Activated naive CD8-positive, alpha-beta T cell (primary cell): ENCODE measurements around the gene SPX.

Experiments used
- H3K27ac Mint-ChIP-seq: one replicate; pipeline ENCODE4 v1.8.0; 2021; ENCODE audit warnings: mixed read lengths
- H3K27me3 Mint-ChIP-seq: one replicate; pipeline ENCODE4 v1.8.0; 2021; ENCODE audit warnings: mixed read lengths
- H3K36me3 Mint-ChIP-seq: one replicate; pipeline ENCODE4 v1.8.0; 2021; ENCODE audit warnings: mixed read lengths
- H3K4me1 Mint-ChIP-seq: one replicate; pipeline ENCODE4 v1.8.0; 2021; ENCODE audit warnings: low read depth, mixed read lengths
- H3K4me3 Mint-ChIP-seq: one replicate; pipeline ENCODE4 v1.8.0; 2021; ENCODE audit warnings: mild to moderate bottlenecking, mixed read lengths
- H3K9me3 Mint-ChIP-seq: one replicate; pipeline ENCODE4 v1.8.0; 2021; ENCODE audit warnings: low read depth, mixed read lengths

SPX gene

GRCh38 chr12:21526053-21526452, at the start of gene SPX:
TSS of gene SPX (plus strand) at chr12:21526296. CDS start at chr12:21526473, 177 bp downstream.
- H3K36me3 Mint-ChIP-seq = peaks cover 6% of the 10 kb centered on the region
- no peak within 1 kb of the TSS for H3K27ac Mint-ChIP-seq
- H3K4me1 Mint-ChIP-seq = peaks cover 8% of the 10 kb centered on the region
- peaks cover 10% of the 10 kb centered on the region for H3K9me3 Mint-ChIP-seq
- peaks cover 20% of the 10 kb centered on the region for H3K27me3 Mint-ChIP-seq
- H3K4me3 Mint-ChIP-seq = peak within 1 kb of the TSS; percentile 83

DNA sequence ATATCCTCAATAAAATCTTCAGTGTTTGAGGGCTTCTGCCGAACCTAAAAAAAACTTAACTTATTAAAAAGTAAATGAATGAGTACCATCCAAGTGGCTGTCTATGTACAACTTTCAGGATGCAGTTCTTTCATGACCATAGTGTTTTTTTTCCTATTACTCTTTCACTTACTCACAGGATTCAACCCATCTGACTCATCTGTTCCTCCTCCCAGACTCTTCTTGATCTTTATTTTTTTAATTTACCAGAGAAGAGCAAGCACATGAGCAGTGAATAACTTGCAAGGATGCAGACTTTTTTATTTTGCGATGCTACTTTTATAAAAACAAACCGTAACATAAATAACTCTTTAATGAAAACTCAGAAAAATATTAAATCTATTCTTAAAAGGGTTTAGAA, 49.1 kb upstream of the SPX start:
- Mint-ChIP-seq H3K27ac (peak overlapping the region; percentile 88), H3K27me3 (no peaks in the 10 kb centered on the region), H3K36me3 (peaks cover 10% of the 10 kb centered on the region), H3K4me3 (peak overlapping the region; percentile 51), H3K9me3 (no peaks in the 10 kb centered on the region), H3K4me1 (peaks cover 14% of the 10 kb centered on the region)

GRCh38 chr12:21478756-21479455, 47.2 kb upstream of the SPX start:
- H3K36me3 Mint-ChIP-seq = peaks cover 4% of the 10 kb centered on the region
- no peaks in the 10 kb centered on the region for H3K9me3 Mint-ChIP-seq
- H3K27me3 Mint-ChIP-seq = no peaks in the 10 kb centered on the region

GRCh38 chr12:21483531-21483930, 42.6 kb upstream of the SPX start:
- no peaks in the 10 kb centered on the region for H3K27me3 Mint-ChIP-seq
- no peaks in the 10 kb centered on the region for H3K9me3 Mint-ChIP-seq
- no peak overlapping the region for H3K27ac Mint-ChIP-seq
- H3K36me3 Mint-ChIP-seq = peaks cover 7% of the 10 kb centered on the region
- H3K4me3 Mint-ChIP-seq = no peak overlapping the region
- H3K4me1 Mint-ChIP-seq = peaks cover 7% of the 10 kb centered on the region

More at GRCh38 chr12:21478756-21479455, 47.2 kb upstream of the SPX start:
- Mint-ChIP-seq H3K4me3 (no peak overlapping the region), H3K4me1 (peaks cover 14% of the 10 kb centered on the region), H3K27ac (no peak overlapping the region)

DNA sequence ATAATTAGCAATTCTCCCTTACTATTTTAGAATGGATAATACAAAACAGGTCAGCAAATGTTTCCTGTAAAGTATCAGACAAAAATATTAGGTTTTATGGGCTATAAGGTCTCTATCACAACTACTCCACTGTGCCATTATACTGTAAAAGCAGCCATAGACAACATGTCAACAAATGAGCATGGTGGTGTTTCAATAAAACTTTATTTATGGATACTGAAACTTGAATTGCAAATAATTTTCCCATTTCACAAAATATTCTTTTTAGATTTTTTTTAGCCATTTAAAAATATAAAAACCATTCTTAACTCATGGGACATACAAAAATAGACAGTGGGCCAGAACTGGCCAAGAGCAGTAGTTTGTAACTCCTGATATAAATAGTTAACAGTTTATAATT, 40.1 kb upstream of the SPX start:
- H3K27me3 Mint-ChIP-seq = no peaks in the 10 kb centered on the region
- no peaks in the 10 kb centered on the region for H3K9me3 Mint-ChIP-seq
- H3K4me3 Mint-ChIP-seq = no peak overlapping the region
- peaks cover 6% of the 10 kb centered on the region for H3K4me1 Mint-ChIP-seq
- H3K36me3 Mint-ChIP-seq = peaks cover 19% of the 10 kb centered on the region
- no peak overlapping the region for H3K27ac Mint-ChIP-seq

- Mint-ChIP-seq H3K9me3 (no peaks in the 10 kb centered on the region), H3K36me3 (peaks cover 20% of the 10 kb centered on the region), H3K4me1 (peaks cover 42% of the 10 kb centered on the region), H3K27ac (no peak overlapping the region), H3K27me3 (no peaks in the 10 kb centered on the region), H3K4me3 (no peak overlapping the region)
Measured at GRCh38 chr12:21499765-21500164, 26.3 kb upstream of the SPX start.

DNA sequence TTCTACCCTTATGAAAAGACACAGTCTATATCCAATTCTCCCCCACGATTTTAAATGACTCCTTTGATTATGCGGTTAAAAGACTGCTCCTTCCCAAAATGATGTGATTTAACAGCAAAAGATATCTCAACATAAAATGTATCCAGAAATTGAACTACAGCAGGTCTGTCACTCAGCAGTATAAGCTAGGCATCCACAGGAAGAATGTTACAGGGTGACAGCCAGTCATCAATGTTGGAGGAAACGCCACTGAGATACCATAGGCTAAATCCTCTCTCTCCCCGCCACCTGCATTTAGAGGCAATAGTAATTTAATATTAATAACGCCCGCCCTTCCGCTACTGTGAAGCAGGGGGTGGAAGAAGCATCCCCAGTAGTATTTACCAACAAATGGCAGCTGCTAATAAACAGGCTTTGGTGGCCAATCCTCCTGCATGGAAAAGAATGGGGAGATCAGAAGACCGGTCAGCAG, 25.3 kb upstream of the SPX start:
- no peak overlapping the region for H3K27ac Mint-ChIP-seq
- peaks cover 52% of the 10 kb centered on the region for H3K4me1 Mint-ChIP-seq
- no peaks in the 10 kb centered on the region for H3K9me3 Mint-ChIP-seq
- H3K36me3 Mint-ChIP-seq = peaks cover 13% of the 10 kb centered on the region
- H3K4me3 Mint-ChIP-seq = no peak overlapping the region
- no peaks in the 10 kb centered on the region for H3K27me3 Mint-ChIP-seq

DNA sequence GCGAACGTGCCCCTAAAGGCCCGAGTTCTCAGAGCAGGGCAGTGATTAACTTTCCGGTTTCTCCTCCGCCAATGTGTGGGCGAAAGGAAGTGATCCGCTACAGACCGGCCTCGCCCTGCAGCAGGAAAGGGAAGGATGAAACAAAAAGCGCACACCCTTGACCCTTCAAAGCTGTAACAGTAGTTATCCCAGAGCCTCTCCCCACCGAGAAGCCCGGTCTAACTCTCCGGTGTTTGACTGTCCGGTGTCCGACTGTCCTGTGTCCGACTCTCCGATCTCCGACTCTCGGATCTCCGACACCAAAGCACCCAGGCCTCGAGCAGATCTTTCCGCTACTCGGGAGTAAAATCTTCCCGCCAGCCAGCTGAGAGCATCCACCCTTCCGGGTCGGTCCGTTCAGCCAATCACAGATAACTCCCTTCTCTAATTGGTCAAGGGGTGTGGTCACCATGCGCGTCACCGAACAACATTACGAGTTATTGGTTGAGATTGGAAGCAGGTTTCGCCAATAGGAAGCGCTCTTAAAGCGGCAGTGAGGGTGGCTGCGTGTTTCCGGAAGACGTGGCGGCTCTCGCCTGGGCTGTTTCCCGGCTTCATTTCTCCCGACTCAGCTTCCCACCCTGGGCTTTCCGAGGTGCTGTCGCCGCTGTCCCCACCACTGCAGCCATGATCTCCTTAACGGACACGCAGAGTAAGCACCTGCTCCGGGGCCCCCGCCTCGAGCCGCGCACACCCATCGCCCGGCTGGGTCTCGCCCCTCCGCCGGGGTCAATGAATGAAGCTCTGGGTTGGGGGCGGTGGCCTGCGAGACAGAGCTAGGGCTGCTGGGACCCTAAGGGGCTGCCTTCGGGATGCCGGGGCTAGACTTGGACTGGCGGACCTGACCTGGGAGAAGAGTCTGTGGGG, 24.6 kb upstream of the SPX start, which contains the start of the genes GOLT1B and RECQL:
Gene GOLT1B (plus strand): TSS at position 532 of the 906 bp plus-strand sequence. CDS start 135 bp downstream, at position 667.
Gene RECQL (minus strand): TSS at position 378 of the 906 bp plus-strand sequence. CDS start 2,065 bp downstream, outside the sequence.
- peaks cover 13% of the 10 kb centered on the region for H3K36me3 Mint-ChIP-seq
- peaks cover 56% of the 10 kb centered on the region for H3K4me1 Mint-ChIP-seq

DNA sequence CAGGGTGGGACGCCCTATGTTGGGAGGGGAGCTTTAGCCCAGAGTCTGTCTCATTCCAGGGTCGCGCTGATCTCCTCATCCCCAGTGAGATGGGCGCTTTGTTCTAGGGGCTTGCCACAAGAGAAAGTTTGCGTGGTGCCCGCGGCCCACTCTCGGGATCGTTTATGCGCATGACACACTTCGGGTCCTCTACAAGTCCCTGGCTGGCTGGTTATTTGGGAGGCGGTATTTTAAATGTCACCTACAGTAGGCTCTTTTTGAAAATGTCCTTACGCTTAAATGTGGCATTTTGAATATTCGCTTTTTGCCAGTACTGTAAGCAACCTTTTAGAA, 24.0 kb upstream of the SPX start:
- Mint-ChIP-seq H3K4me1 (peaks cover 56% of the 10 kb centered on the region), H3K9me3 (no peaks in the 10 kb centered on the region), H3K27me3 (no peaks in the 10 kb centered on the region), H3K36me3 (peaks cover 8% of the 10 kb centered on the region), H3K4me3 (no peak overlapping the region), H3K27ac (no peak overlapping the region)

More for the DNA sequence above, 24.6 kb upstream of the SPX start, which contains the start of the genes GOLT1B and RECQL:
- Mint-ChIP-seq H3K27me3 (no peaks in the 10 kb centered on the region), H3K27ac (no peak within 1 kb of the TSS), H3K4me3 (no peak within 1 kb of the TSS), H3K9me3 (no peaks in the 10 kb centered on the region)

GRCh38 chr12:21502872-21503271, 23.2 kb upstream of the SPX start:
- Mint-ChIP-seq H3K4me1 (peaks cover 53% of the 10 kb centered on the region), H3K9me3 (no peaks in the 10 kb centered on the region), H3K36me3 (peaks cover 2% of the 10 kb centered on the region), H3K27ac (no peak overlapping the region), H3K4me3 (no peak overlapping the region), H3K27me3 (no peaks in the 10 kb centered on the region)

GRCh38 chr12:21505888-21506287, 20.2 kb upstream of the SPX start:
- peaks cover 4% of the 10 kb centered on the region for H3K36me3 Mint-ChIP-seq
- no peak overlapping the region for H3K4me3 Mint-ChIP-seq
- H3K27me3 Mint-ChIP-seq = no peaks in the 10 kb centered on the region
- H3K27ac Mint-ChIP-seq = no peak overlapping the region
- H3K4me1 Mint-ChIP-seq = peaks cover 62% of the 10 kb centered on the region
- H3K9me3 Mint-ChIP-seq = no peaks in the 10 kb centered on the region

- Mint-ChIP-seq H3K27ac (no peak overlapping the region), H3K27me3 (no peaks in the 10 kb centered on the region), H3K4me1 (peaks cover 57% of the 10 kb centered on the region), H3K9me3 (no peaks in the 10 kb centered on the region), H3K4me3 (no peak overlapping the region), H3K36me3 (peaks cover 7% of the 10 kb centered on the region)
Measured at GRCh38 chr12:21507849-21508248, 18.2 kb upstream of the SPX start.

GRCh38 chr12:21509768-21510167, 16.3 kb upstream of the SPX start:
- peaks cover 37% of the 10 kb centered on the region for H3K4me1 Mint-ChIP-seq
- peaks cover 7% of the 10 kb centered on the region for H3K36me3 Mint-ChIP-seq
- no peaks in the 10 kb centered on the region for H3K9me3 Mint-ChIP-seq
- H3K27me3 Mint-ChIP-seq = no peaks in the 10 kb centered on the region
- H3K4me3 Mint-ChIP-seq = peak overlapping the region; percentile 30
- peak overlapping the region; percentile 64 for H3K27ac Mint-ChIP-seq

DNA sequence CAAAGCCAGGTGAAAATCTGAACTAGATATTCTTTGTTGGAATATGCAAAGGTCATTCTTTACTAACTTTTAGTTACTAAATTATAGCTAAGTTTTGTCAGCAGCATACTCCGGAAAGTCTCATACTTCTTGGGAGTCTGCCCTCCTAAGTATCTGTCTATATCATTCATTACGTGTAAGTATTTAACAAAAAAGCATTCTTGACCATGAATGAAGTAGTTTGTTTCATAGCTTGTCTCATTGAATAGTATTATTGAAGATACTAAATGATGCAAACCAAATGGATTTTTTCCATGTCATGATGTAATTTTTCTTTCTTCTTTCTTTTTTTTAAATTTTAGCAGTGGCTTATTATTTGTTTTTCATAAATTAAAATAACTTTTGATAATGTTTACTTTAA, 9.8 kb upstream of the SPX start:
- Mint-ChIP-seq H3K4me3 (no peak overlapping the region), H3K27me3 (no peaks in the 10 kb centered on the region), H3K9me3 (no peaks in the 10 kb centered on the region), H3K36me3 (peaks cover 6% of the 10 kb centered on the region), H3K27ac (no peak overlapping the region), H3K4me1 (peaks cover 1% of the 10 kb centered on the region)

DNA sequence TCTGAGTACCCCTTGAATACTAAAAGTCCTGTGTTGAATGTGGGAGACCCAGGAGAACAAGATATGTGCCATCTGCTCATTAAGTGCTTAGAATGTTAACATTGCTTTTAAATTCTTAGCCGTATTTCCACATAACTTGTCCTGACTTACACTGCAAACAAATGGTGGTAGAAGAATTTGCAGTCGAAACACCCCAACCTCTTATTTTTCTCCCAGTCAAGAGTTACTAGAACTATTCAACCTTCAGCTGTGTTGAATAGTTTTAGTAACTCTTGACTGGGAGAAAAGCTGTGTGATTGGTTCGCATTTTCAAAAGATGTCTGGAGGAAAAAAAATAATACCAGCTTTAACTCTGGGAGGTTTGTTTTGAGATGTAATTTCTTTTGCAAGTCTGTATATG, 7.6 kb upstream of the SPX start:
- Mint-ChIP-seq H3K4me1 (no peaks in the 10 kb centered on the region), H3K4me3 (no peak overlapping the region), H3K9me3 (no peaks in the 10 kb centered on the region), H3K27ac (no peak overlapping the region), H3K27me3 (no peaks in the 10 kb centered on the region), H3K36me3 (peaks cover 5% of the 10 kb centered on the region)
